Measurements from ENCODE around the gene NT5C2.
"Not testable (repeated sequence)": the region's sequence is repeated elsewhere in the genome, so short reads cannot be mapped to it uniquely, and the experiment has no call there.

The NT5C2 gene

GRCh38 chr10:103177123-103177522 is 15.9 kb downstream of the NT5C2 start:
- Histone ChIP-seq H3K4me1 (ENCODE audit: control insufficient read depth, insufficient read depth, low read length) (peaks cover 8% of the 10 kb centered on the region), H3K9me3 (ENCODE audit: control insufficient read depth, low read length) (no peaks in the 10 kb centered on the region), H3K4me3 (ENCODE audit: low read length) (no peak overlapping the region), H3K27me3 (ENCODE audit: control insufficient read depth, insufficient read depth, low read length) (no peaks in the 10 kb centered on the region), H3K36me3 (ENCODE audit: control insufficient read depth, insufficient read depth, low read length) (no peaks in the 10 kb centered on the region), H3K9ac (ENCODE audit: low read length) (no peak overlapping the region)

- Histone ChIP-seq H3K27me3 (ENCODE audit: control insufficient read depth, insufficient read depth, low read length) (no peaks in the 10 kb centered on the region), H3K4me3 (ENCODE audit: low read length) (no peak overlapping the region), H3K36me3 (ENCODE audit: control insufficient read depth, insufficient read depth, low read length) (no peaks in the 10 kb centered on the region), H3K9me3 (ENCODE audit: control insufficient read depth, low read length) (no peaks in the 10 kb centered on the region), H3K9ac (ENCODE audit: low read length) (no peak overlapping the region), H3K4me1 (ENCODE audit: control insufficient read depth, insufficient read depth, low read length) (peaks cover 4% of the 10 kb centered on the region)
Measured at GRCh38 chr10:103175580-103176285, 17.3 kb downstream of the NT5C2 start.

GRCh38 chr10:103174324-103174723 is 18.7 kb downstream of the NT5C2 start:
- H3K36me3 ChIP-seq (ENCODE audit: control insufficient read depth, insufficient read depth, low read length); H3K27me3 ChIP-seq (ENCODE audit: control insufficient read depth, insufficient read depth, low read length); H3K9ac ChIP-seq (ENCODE audit: low read length); H3K4me1 ChIP-seq (ENCODE audit: control insufficient read depth, insufficient read depth, low read length); H3K9me3 ChIP-seq (ENCODE audit: control insufficient read depth, low read length); H3K4me3 ChIP-seq (ENCODE audit: low read length): not testable (repeated sequence)

GRCh38 chr10:103171278-103171677 is 21.8 kb downstream of the NT5C2 start:
- no peaks in the 10 kb centered on the region for H3K36me3 ChIP-seq (ENCODE audit: control insufficient read depth, insufficient read depth, low read length)
- no peak overlapping the region for H3K9ac ChIP-seq (ENCODE audit: low read length)
- no peaks in the 10 kb centered on the region for H3K27me3 ChIP-seq (ENCODE audit: control insufficient read depth, insufficient read depth, low read length)
- no peaks in the 10 kb centered on the region for H3K9me3 ChIP-seq (ENCODE audit: control insufficient read depth, low read length)
- H3K4me1 ChIP-seq (ENCODE audit: control insufficient read depth, insufficient read depth, low read length), result peaks cover 2% of the 10 kb centered on the region
- H3K4me3 ChIP-seq (ENCODE audit: low read length), result no peak overlapping the region

GRCh38 chr10:103168438-103168837 is 24.6 kb downstream of the NT5C2 start:
- Histone ChIP-seq H3K36me3 (ENCODE audit: control insufficient read depth, insufficient read depth, low read length) (no peaks in the 10 kb centered on the region), H3K4me1 (ENCODE audit: control insufficient read depth, insufficient read depth, low read length) (no peaks in the 10 kb centered on the region), H3K9ac (ENCODE audit: low read length) (no peak overlapping the region), H3K27me3 (ENCODE audit: control insufficient read depth, insufficient read depth, low read length) (no peaks in the 10 kb centered on the region), H3K4me3 (ENCODE audit: low read length) (no peak overlapping the region), H3K9me3 (ENCODE audit: control insufficient read depth, low read length) (no peaks in the 10 kb centered on the region)

- not testable (repeated sequence) for H3K27me3 ChIP-seq (ENCODE audit: control insufficient read depth, insufficient read depth, low read length); H3K9me3 ChIP-seq (ENCODE audit: control insufficient read depth, low read length); H3K36me3 ChIP-seq (ENCODE audit: control insufficient read depth, insufficient read depth, low read length); H3K9ac ChIP-seq (ENCODE audit: low read length); H3K4me3 ChIP-seq (ENCODE audit: low read length); H3K4me1 ChIP-seq (ENCODE audit: control insufficient read depth, insufficient read depth, low read length)
Measured at GRCh38 chr10:103167554-103167953, 25.5 kb downstream of the NT5C2 start.

GRCh38 chr10:103166523-103166922 is 26.5 kb downstream of the NT5C2 start:
- no peaks in the 10 kb centered on the region for H3K27me3 ChIP-seq (ENCODE audit: control insufficient read depth, insufficient read depth, low read length)
- no peaks in the 10 kb centered on the region for H3K4me1 ChIP-seq (ENCODE audit: control insufficient read depth, insufficient read depth, low read length)
- H3K4me3 ChIP-seq (ENCODE audit: low read length), result no peak overlapping the region
- no peaks in the 10 kb centered on the region for H3K9me3 ChIP-seq (ENCODE audit: control insufficient read depth, low read length)
- H3K36me3 ChIP-seq (ENCODE audit: control insufficient read depth, insufficient read depth, low read length), result no peaks in the 10 kb centered on the region
- H3K9ac ChIP-seq (ENCODE audit: low read length), result no peak overlapping the region

GRCh38 chr10:103163766-103164403 is 29.2 kb downstream of the NT5C2 start:
- not testable (repeated sequence) for H3K9ac ChIP-seq (ENCODE audit: low read length); H3K4me1 ChIP-seq (ENCODE audit: control insufficient read depth, insufficient read depth, low read length); H3K4me3 ChIP-seq (ENCODE audit: low read length); H3K9me3 ChIP-seq (ENCODE audit: control insufficient read depth, low read length); H3K36me3 ChIP-seq (ENCODE audit: control insufficient read depth, insufficient read depth, low read length); H3K27me3 ChIP-seq (ENCODE audit: control insufficient read depth, insufficient read depth, low read length)

GRCh38 chr10:103157246-103157645 is 35.8 kb downstream of the NT5C2 start:
- no peak overlapping the region for H3K4me3 ChIP-seq (ENCODE audit: low read length)
- no peaks in the 10 kb centered on the region for H3K27me3 ChIP-seq (ENCODE audit: control insufficient read depth, insufficient read depth, low read length)
- no peaks in the 10 kb centered on the region for H3K9me3 ChIP-seq (ENCODE audit: control insufficient read depth, low read length)
- peaks cover 16% of the 10 kb centered on the region for H3K4me1 ChIP-seq (ENCODE audit: control insufficient read depth, insufficient read depth, low read length)
- H3K36me3 ChIP-seq (ENCODE audit: control insufficient read depth, insufficient read depth, low read length), result no peaks in the 10 kb centered on the region
- no peak overlapping the region for H3K9ac ChIP-seq (ENCODE audit: low read length)

GRCh38 chr10:103155471-103156085 is 37.5 kb downstream of the NT5C2 start:
- Histone ChIP-seq H3K9ac (ENCODE audit: low read length) (no peak overlapping the region), H3K27me3 (ENCODE audit: control insufficient read depth, insufficient read depth, low read length) (no peaks in the 10 kb centered on the region), H3K9me3 (ENCODE audit: control insufficient read depth, low read length) (no peaks in the 10 kb centered on the region), H3K4me1 (ENCODE audit: control insufficient read depth, insufficient read depth, low read length) (peaks cover 21% of the 10 kb centered on the region), H3K36me3 (ENCODE audit: control insufficient read depth, insufficient read depth, low read length) (no peaks in the 10 kb centered on the region), H3K4me3 (ENCODE audit: low read length) (no peak overlapping the region)

- Histone ChIP-seq H3K9ac (ENCODE audit: low read length) (no peak overlapping the region), H3K9me3 (ENCODE audit: control insufficient read depth, low read length) (no peaks in the 10 kb centered on the region), H3K4me1 (ENCODE audit: control insufficient read depth, insufficient read depth, low read length) (peaks cover 21% of the 10 kb centered on the region)
Measured at GRCh38 chr10:103154521-103155299, 38.4 kb downstream of the NT5C2 start.

More at GRCh38 chr10:103154521-103155299, 38.4 kb downstream of the NT5C2 start:
- Histone ChIP-seq H3K36me3 (ENCODE audit: control insufficient read depth, insufficient read depth, low read length) (no peaks in the 10 kb centered on the region), H3K4me3 (ENCODE audit: low read length) (no peak overlapping the region), H3K27me3 (ENCODE audit: control insufficient read depth, insufficient read depth, low read length) (no peaks in the 10 kb centered on the region)
